Panc1 (cell line): ENCODE data around the gene CEACAM18. TPM values are rescaled to one million over a fixed set of nuclear protein-coding genes. Genes with fewer than 3 reads are reported as not detected.

Source experiments
- total RNA-seq: library from RNA; stranded (reverse); gene quantifications from one replicate; pipeline ENCODE4 v1.2.1, GENCODE V29; 2021; ENCODE audit not compliant: unreplicated experiment

The CEACAM18 gene
- total RNA-seq, 1 experiment from 2014 or later: not detected

Other genes with a start within 250 kb of the CEACAM18 start
- gene SIGLECL1, start 227.5 kb upstream of the CEACAM18 start, total RNA-seq: not detected
- gene IGLON5, start 166.9 kb upstream of the CEACAM18 start, total RNA-seq: 0.13 TPM
- gene VSIG10L, start 136.4 kb upstream of the CEACAM18 start, total RNA-seq: 3.3 TPM
- gene ETFB, start 112.2 kb upstream of the CEACAM18 start, total RNA-seq: 66.2 TPM
- 0.95 TPM for gene CLDND2, start 109.5 kb upstream of the CEACAM18 start, total RNA-seq
- gene NKG7, start 105.9 kb upstream of the CEACAM18 start, total RNA-seq: 0.23 TPM
- not detected for gene LIM2, start 90.6 kb upstream of the CEACAM18 start, total RNA-seq
- not detected for gene C19orf84, start 87.9 kb upstream of the CEACAM18 start, total RNA-seq
- gene SIGLEC10, start 60.9 kb upstream of the CEACAM18 start, total RNA-seq: not detected
- not detected for gene SIGLEC8, start 20.1 kb upstream of the CEACAM18 start, total RNA-seq
- not detected for gene SIGLEC12, start 23.3 kb downstream of the CEACAM18 start, total RNA-seq
- gene SIGLEC6, start 53.1 kb downstream of the CEACAM18 start, total RNA-seq: not detected
- gene ZNF175, start 92.7 kb downstream of the CEACAM18 start, total RNA-seq: 7.3 TPM
- not detected for gene SIGLEC5, start 151.9 kb downstream of the CEACAM18 start, total RNA-seq
- not detected for gene SIGLEC14, start 168.3 kb downstream of the CEACAM18 start, total RNA-seq
- 14.3 TPM for gene SPACA6, start 214.8 kb downstream of the CEACAM18 start, total RNA-seq
- gene HAS1, start 245.5 kb downstream of the CEACAM18 start, total RNA-seq: not detected